SK-N-SH treated with all-trans-retinoic acid at 6 μM for 48 hours (cell line): Measurements from ENCODE around the gene WDR59.

Experiments
- ATAC-seq: fragments of 200-7000 bp; cut with Tn5 transposase; 3 replicates; pipeline ENCODE4 v1.9.1; 2020; ENCODE audit warnings: mild to moderate bottlenecking, moderate library complexity
- ARNTL ChIP-seq: fragments of 450-650 bp; formaldehyde crosslinking; IDR thresholded peaks from 2 replicates; pipeline ENCODE4 v1.5.0; 2020; ENCODE audit warnings: low read depth, mild to moderate bottlenecking, moderate library complexity, borderline replicate concordance
- BACH2 ChIP-seq: fragments of 250-450 bp; sonication (Bioruptor Pico); IDR thresholded peaks from 2 replicates; pipeline ENCODE4 v1.9.0; 2021; ENCODE audit warnings: mild to moderate bottlenecking, borderline replicate concordance
- CREB5 ChIP-seq: fragments of 250-450 bp; sonication (Bioruptor Pico); IDR thresholded peaks from 2 replicates; pipeline ENCODE4 v1.5.1; 2020; ENCODE audit warnings: low read depth, mild to moderate bottlenecking, moderate library complexity
- CSDC2 ChIP-seq: fragments of 250-450 bp; sonication (Bioruptor Pico); IDR thresholded peaks from 2 replicates; pipeline ENCODE4 v1.5.0; 2020; ENCODE audit warnings: mild to moderate bottlenecking, moderate library complexity
- CSRNP3 ChIP-seq: fragments of 250-450 bp; sonication (Bioruptor Pico); IDR thresholded peaks from 2 replicates; pipeline ENCODE4 v1.5.1; 2021; ENCODE audit warnings: mild to moderate bottlenecking, moderate library complexity
- ESRRG ChIP-seq: fragments of 250-450 bp; sonication (Bioruptor Pico); IDR thresholded peaks from 2 replicates; pipeline ENCODE4 v1.6.1; 2021; ENCODE audit warnings: mild to moderate bottlenecking
- GLIS3 ChIP-seq: fragments of 250-450 bp; sonication (Bioruptor Pico); IDR thresholded peaks from 2 replicates; pipeline ENCODE4 v1.5.0; 2020; ENCODE audit warnings: mild to moderate bottlenecking, moderate library complexity
- ISL1 ChIP-seq: fragments of 250-450 bp; sonication (Bioruptor Pico); IDR thresholded peaks from 2 replicates; pipeline ENCODE4 v2.1.2; 2022; ENCODE audit warnings: mild to moderate bottlenecking, moderate library complexity
- PATZ1 ChIP-seq: fragments of 250-450 bp; sonication (Bioruptor Pico); IDR thresholded peaks from 2 replicates; pipeline ENCODE4 v1.8.0; 2020; ENCODE audit warnings: mild to moderate bottlenecking, moderate library complexity, borderline replicate concordance
- POU6F1 ChIP-seq: fragments of 250-450 bp; sonication (Bioruptor Pico); IDR thresholded peaks from 2 replicates; pipeline ENCODE4 v1.8.0; 2021; ENCODE audit warnings: low read depth, mild to moderate bottlenecking, moderate library complexity, borderline replicate concordance
- PPARA ChIP-seq: fragments of 250-450 bp; sonication (Bioruptor Pico); IDR thresholded peaks from 2 replicates; pipeline ENCODE4 v1.5.0; 2020; ENCODE audit warnings: mild to moderate bottlenecking, borderline replicate concordance
- TOX ChIP-seq: fragments of 250-450 bp; sonication (Bioruptor Pico); IDR thresholded peaks from 2 replicates; pipeline ENCODE4 v1.8.0; 2021; ENCODE audit warnings: mild to moderate bottlenecking, moderate library complexity, borderline replicate concordance
- TSHZ2 ChIP-seq: fragments of 250-450 bp; sonication (Bioruptor Pico); IDR thresholded peaks from 2 replicates; pipeline ENCODE4 v1.5.0; 2020; ENCODE audit warnings: mild to moderate bottlenecking, moderate library complexity
- ZFP3 ChIP-seq: fragments of 250-450 bp; sonication (Bioruptor Pico); IDR thresholded peaks from 2 replicates; pipeline ENCODE4 v1.5.0; 2020; ENCODE audit warnings: mild to moderate bottlenecking, moderate library complexity
- ZFP30 ChIP-seq: fragments of 450-650 bp; formaldehyde crosslinking; IDR thresholded peaks from 2 replicates; pipeline ENCODE4 v1.5.0; 2022; ENCODE audit warnings: mild to moderate bottlenecking, moderate library complexity
- ZNF565 ChIP-seq: fragments of 450-650 bp; formaldehyde crosslinking; conservative IDR thresholded peaks from 2 replicates; pipeline ENCODE4 v1.5.0; 2020; ENCODE audit warnings: low read depth, mild to moderate bottlenecking, moderate library complexity
- ZNF70 ChIP-seq: fragments of 450-650 bp; formaldehyde crosslinking; IDR thresholded peaks from 2 replicates; pipeline ENCODE4 v1.5.0; 2020; ENCODE audit warnings: mild to moderate bottlenecking, moderate library complexity

The WDR59 gene

GRCh38 chr16:75026892-75027391 lies 42.0 kb upstream of the WDR59 start:
- no peak for ATAC-seq
- no peak for TF ChIP-seq TSHZ2 (CRISPR knock-in tag)
- TF ChIP-seq ZFP30 (CRISPR knock-in tag), result no peak

- peak; percentile 19; the same call in 1 of the 3 replicates for ATAC-seq
Observed at GRCh38 chr16:75026239-75026891, 41.4 kb upstream of the WDR59 start.

GRCh38 chr16:75025761-75026160 lies 40.8 kb upstream of the WDR59 start:
- ATAC-seq, result peak; percentile 57; the same call in 2 of the 3 replicates
- TF ChIP-seq CREB5 (CRISPR knock-in tag) (no peak), BACH2 (CRISPR knock-in tag) (no peak), PPARA (CRISPR knock-in tag) (no peak), GLIS3 (no peak), CSDC2 (CRISPR knock-in tag) (no peak), PATZ1 (CRISPR knock-in tag) (no peak), ARNTL (CRISPR knock-in tag) (no peak), ZFP30 (CRISPR knock-in tag) (no peak), TOX (CRISPR knock-in tag) (no peak), ZNF565 (no peak), ISL1 (CRISPR knock-in tag) (no peak), CSRNP3 (no peak), POU6F1 (CRISPR knock-in tag) (no peak), TSHZ2 (CRISPR knock-in tag) (no peak), ZFP3 (no peak), ZNF70 (no peak), ESRRG (CRISPR knock-in tag) (no peak)
